Neural cell (in vitro differentiated cells): ENCODE data around the gene PFKP. TPM values are rescaled to one million over a fixed set of nuclear protein-coding genes. Genes with fewer than 3 reads are reported as not detected.

Experiments used
- H2AFZ ChIP-seq: fragments of 200-600, 300-800 bp; sonication (generic), shearing (Covaris generic); 2 replicates; pipeline ENCODE4 v1.6.0; 2014; ENCODE audit warnings: low read depth, mild to moderate bottlenecking, antibody characterized with exemption, low read length, moderate library complexity
- H3F3A ChIP-seq: fragments of 200-600 bp; shearing (Covaris generic); 2 replicates; pipeline ENCODE4 v1.6.1; 2016; ENCODE audit warnings: mild to moderate bottlenecking, moderate library complexity, mixed read lengths, antibody characterized with exemption, low read length; ENCODE audit not compliant: insufficient read depth, poor library complexity, severe bottlenecking
- H3K27ac ChIP-seq: fragments of 200-600, 300-800 bp; sonication (generic), shearing (Covaris generic); 2 replicates; pipeline ENCODE4 v1.5.1; 2014; ENCODE audit warnings: mild to moderate bottlenecking, low read length, moderate library complexity
- H3K27me3 ChIP-seq: fragments of 300-800, 200-600 bp; sonication (generic), shearing (Covaris generic); 2 replicates; pipeline ENCODE4 v1.6.0; 2014; ENCODE audit warnings: mild to moderate bottlenecking, low read depth, low read length, moderate library complexity; ENCODE audit not compliant: insufficient read depth
- H3K36me3 ChIP-seq: fragments of 300-800, 200-600 bp; sonication (generic), shearing (Covaris generic); 2 replicates; pipeline ENCODE4 v1.5.1; 2014; ENCODE audit warnings: mild to moderate bottlenecking, antibody characterized with exemption, low read length, moderate library complexity; ENCODE audit not compliant: insufficient read depth
- H3K4me2 ChIP-seq: fragments of 300-800, 200-600 bp; sonication (generic), shearing (Covaris generic); 2 replicates; pipeline ENCODE4 v1.6.0; 2014; ENCODE audit warnings: mild to moderate bottlenecking, low read length
- H3K4me3 ChIP-seq: fragments of 300-800, 200-600 bp; sonication (generic), shearing (Covaris generic); 2 replicates; pipeline ENCODE4 v1.5.1; 2014; ENCODE audit warnings: mild to moderate bottlenecking, low read length, moderate library complexity
- H3K79me2 ChIP-seq: fragments of 200-600 bp; shearing (Covaris generic); replicated peaks from 2 replicates; pipeline ENCODE4 v1.6.0; 2014; ENCODE audit warnings: mild to moderate bottlenecking, low read length, moderate library complexity; ENCODE audit not compliant: insufficient read depth
- H3K9ac ChIP-seq: fragments of 300-800, 200-600 bp; sonication (generic), shearing (Covaris generic); 2 replicates; pipeline ENCODE4 v1.6.1; 2016; ENCODE audit warnings: mild to moderate bottlenecking, low read length, mixed read lengths
- H3K9me2 ChIP-seq: fragments of 200-600 bp; shearing (Covaris generic); 2 replicates; pipeline ENCODE4 v1.6.1; 2016; ENCODE audit warnings: mild to moderate bottlenecking, low read length, mixed read lengths; ENCODE audit not compliant: insufficient read depth
- H3K9me3 ChIP-seq: fragments of 200-600, 300-800 bp; sonication (generic), shearing (Covaris generic); 2 replicates; pipeline ENCODE4 v1.6.1; 2016; ENCODE audit warnings: mild to moderate bottlenecking, mixed run types, low read length, moderate library complexity, mixed read lengths
- H4K20me1 ChIP-seq: fragments of 200-600 bp; shearing (Covaris generic); 2 replicates; pipeline ENCODE4 v1.6.1; 2016; ENCODE audit warnings: mild to moderate bottlenecking, mixed run types; ENCODE audit not compliant: insufficient read depth
- CTCF ChIP-seq: fragments of 450-650 bp; IDR thresholded peaks from 2 replicates; pipeline ENCODE4 v1.5.1; 2014; ENCODE audit warnings: antibody characterized with exemption, mild to moderate bottlenecking, moderate library complexity; ENCODE audit not compliant: poor library complexity, severe bottlenecking
- EP300 ChIP-seq: fragments of 450-650 bp; conservative IDR thresholded peaks from 2 replicates; pipeline ENCODE4 v1.6.1; 2014; ENCODE audit warnings: antibody characterized with exemption, mild to moderate bottlenecking, moderate library complexity; ENCODE audit not compliant: poor library complexity, severe bottlenecking
- EZH2 ChIP-seq: fragments of 200-600, 300-800 bp; shearing (Covaris generic), sonication (generic); IDR thresholded peaks from 2 replicates; pipeline ENCODE4 v1.6.1; 2014; ENCODE audit warnings: antibody characterized with exemption, low read length, borderline replicate concordance, mild to moderate bottlenecking; ENCODE audit not compliant: insufficient read depth, poor library complexity, severe bottlenecking
- MXI1 ChIP-seq: fragments of 450-650 bp; conservative IDR thresholded peaks from 2 replicates; pipeline ENCODE4 v1.6.1; 2014; ENCODE audit warnings: antibody characterized with exemption, mild to moderate bottlenecking; ENCODE audit not compliant: poor library complexity, severe bottlenecking
- POLR2AphosphoS5 ChIP-seq: IDR thresholded peaks from 2 replicates; pipeline ENCODE4 v1.6.1; 2012
- RAD21 ChIP-seq: fragments of 450-650 bp; conservative IDR thresholded peaks from 2 replicates; pipeline ENCODE4 v1.6.1; 2014; ENCODE audit warnings: antibody characterized with exemption, mild to moderate bottlenecking, moderate library complexity
- REST ChIP-seq: IDR thresholded peaks from 2 replicates; pipeline ENCODE4 v1.6.1; 2012; ENCODE audit warnings: borderline replicate concordance
- SMC3 ChIP-seq: fragments of 450-650 bp; conservative IDR thresholded peaks from 2 replicates; pipeline ENCODE4 v1.6.1; 2014; ENCODE audit warnings: antibody characterized with exemption, mild to moderate bottlenecking, moderate library complexity; ENCODE audit not compliant: poor library complexity
- TAF1 ChIP-seq: IDR thresholded peaks from 2 replicates; pipeline ENCODE4 v1.6.1; 2012; ENCODE audit warnings: low read depth
- polyA plus RNA-seq: library from polyadenylated mRNA; depleted of rRNA; stranded (reverse); fragments of >200 nt; gene quantifications from 2 replicates; pipeline ENCODE4 v1.2.3, GENCODE V29; 2014

Gene PFKP
- polyA plus RNA-seq, 1 donor from 2014 or later, result 27.9 TPM

- no peak overlapping the region for H3K4me3 ChIP-seq
- no peaks in the 10 kb centered on the region for H3K79me2 ChIP-seq
- H3K9me2 ChIP-seq, result no peaks in the 10 kb centered on the region
- H3K27ac ChIP-seq, result no peak overlapping the region
- no peaks in the 10 kb centered on the region for H3K9me3 ChIP-seq
- no peaks in the 10 kb centered on the region for H3F3A ChIP-seq
- H3K9ac ChIP-seq, result no peak overlapping the region
- H2AFZ ChIP-seq, result no peak overlapping the region
- no peak for TF ChIP-seq TAF1
- TF ChIP-seq EZH2, result no peak
- no peak for TF ChIP-seq REST
- TF ChIP-seq CTCF, result no peak
- no peak for TF ChIP-seq RAD21
- no peak for TF ChIP-seq EP300
- no peak for TF ChIP-seq POLR2AphosphoS5
- TF ChIP-seq MXI1, result no peak
- TF ChIP-seq SMC3, result no peak
- no peak overlapping the region for H3K4me2 ChIP-seq
- H3K36me3 ChIP-seq, result no peaks in the 10 kb centered on the region
- no peaks in the 10 kb centered on the region for H3K27me3 ChIP-seq
- H4K20me1 ChIP-seq, result no peaks in the 10 kb centered on the region
Measured at GRCh38 chr10:3094609-3095036, 27.3 kb downstream of the PFKP start.

GRCh38 chr10:3095373-3096139 is 28.2 kb downstream of the PFKP start:
- Histone ChIP-seq H2AFZ (no peak overlapping the region), H3K36me3 (no peaks in the 10 kb centered on the region), H3K9me3 (no peaks in the 10 kb centered on the region), H3K27me3 (no peaks in the 10 kb centered on the region), H3K9ac (no peak overlapping the region), H4K20me1 (no peaks in the 10 kb centered on the region), H3K79me2 (no peaks in the 10 kb centered on the region), H3K4me3 (no peak overlapping the region), H3F3A (no peaks in the 10 kb centered on the region), H3K4me2 (no peak overlapping the region), H3K9me2 (no peaks in the 10 kb centered on the region), H3K27ac (no peak overlapping the region)
- no peak for TF ChIP-seq EP300
- no peak for TF ChIP-seq MXI1
- no peak for TF ChIP-seq SMC3
- TF ChIP-seq RAD21, result no peak
- TF ChIP-seq EZH2, result no peak
- TF ChIP-seq CTCF, result no peak
- no peak for TF ChIP-seq POLR2AphosphoS5
- no peak for TF ChIP-seq TAF1
- no peak for TF ChIP-seq REST
